Activated naive CD4-positive, alpha-beta T cell treated with anti-CD3 and anti-CD28 coated beads for 36 hours (primary cell): Measurements from ENCODE around the gene LIPE. TPM values are rescaled to one million over a fixed set of nuclear protein-coding genes. Genes with fewer than 3 reads are reported as not detected.

ENCODE experiments used
- CTCF ChIA-PET: fragments of 350-600 bp; sonication (Branson Sonifier 250); formaldehyde crosslinking; loops from one replicate; lab custom pipeline; 2021; ENCODE audit warnings: antibody characterized with exemption; lab: Charles Lee
- DNase-seq: peaks from one replicate; pipeline ENCODE4 v3.0.0-alpha.2; 2020
- H3K27ac Mint-ChIP-seq: one replicate; pipeline ENCODE4 v1.8.0; 2021; ENCODE audit warnings: mild to moderate bottlenecking, mixed read lengths
- H3K27me3 Mint-ChIP-seq: one replicate; pipeline ENCODE4 v1.8.0; 2021; ENCODE audit warnings: low read depth, mixed read lengths
- H3K36me3 Mint-ChIP-seq: one replicate; pipeline ENCODE4 v1.8.0; 2021; ENCODE audit warnings: low read depth, mixed read lengths
- H3K4me1 Mint-ChIP-seq: one replicate; pipeline ENCODE4 v1.8.0; 2021; ENCODE audit warnings: low read depth, mixed read lengths
- H3K4me3 Mint-ChIP-seq: one replicate; pipeline ENCODE4 v1.8.0; 2021; ENCODE audit warnings: mild to moderate bottlenecking, moderate library complexity, mixed read lengths
- H3K9me3 Mint-ChIP-seq: one replicate; pipeline ENCODE4 v1.8.0; 2021; ENCODE audit warnings: mixed read lengths
- intact Hi-C: fragments of 100-400 bp; cut with micrococcal nuclease; formaldehyde crosslinking; loops from one replicate; pipeline ENCODE4 v1.15.1; 2023
- total RNA-seq, 2 experiments: library from RNA; stranded (reverse); gene quantifications; one replicate each; pipeline ENCODE4 v1.2.3, GENCODE V29; 2021

Gene LIPE
- total RNA-seq, 2 experiments from 2014 or later = 30.2 to 32.5 TPM

GRCh38 chr19:42369433-42370067 lies 57.6 kb downstream of the LIPE start:
- Mint-ChIP-seq H3K27ac (no peak overlapping the region), H3K27me3 (no peaks in the 10 kb centered on the region), H3K36me3 (peaks cover 2% of the 10 kb centered on the region), H3K9me3 (no peaks in the 10 kb centered on the region), H3K4me1 (no peaks in the 10 kb centered on the region), H3K4me3 (no peak overlapping the region)
- CTCF ChIA-PET = interaction anchor here (0.7 kb wide), 1 partner anchor 31 kb away, joined by 3 read pairs; no protein-coding TSS in a partner anchor
- intact Hi-C loops = no loop called here
- no peak for DNase-seq

- no peak for DNase-seq
- Mint-ChIP-seq H3K4me1 (no peaks in the 10 kb centered on the region), H3K27ac (no peak overlapping the region), H3K4me3 (no peak overlapping the region), H3K9me3 (no peaks in the 10 kb centered on the region), H3K27me3 (no peaks in the 10 kb centered on the region), H3K36me3 (peaks cover under 1% of the 10 kb centered on the region)
- intact Hi-C loops = no loop called here
- CTCF ChIA-PET = no interaction called here
These were observed 58.4 kb downstream of the LIPE start for GRCh38 chr19:42368765-42369164.

- DNase-seq = no peak
- Mint-ChIP-seq H3K4me3 (no peak overlapping the region), H3K27me3 (no peaks in the 10 kb centered on the region), H3K4me1 (no peaks in the 10 kb centered on the region), H3K27ac (no peak overlapping the region), H3K9me3 (no peaks in the 10 kb centered on the region), H3K36me3 (peaks cover 4% of the 10 kb centered on the region)
- CTCF ChIA-PET = no interaction called here
- intact Hi-C loops = no loop called here
These were observed 58.8 kb downstream of the LIPE start for GRCh38 chr19:42368360-42368759.

- peaks cover 4% of the 10 kb centered on the region for H3K36me3 Mint-ChIP-seq
- intact Hi-C loops = no loop called here
- no peak overlapping the region for H3K4me3 Mint-ChIP-seq
- no peak overlapping the region for H3K27ac Mint-ChIP-seq
- H3K9me3 Mint-ChIP-seq = no peaks in the 10 kb centered on the region
- no peaks in the 10 kb centered on the region for H3K27me3 Mint-ChIP-seq
- no peak for DNase-seq
- no peaks in the 10 kb centered on the region for H3K4me1 Mint-ChIP-seq
- CTCF ChIA-PET = no interaction called here
These were observed 59.3 kb downstream of the LIPE start for GRCh38 chr19:42367929-42368328.

GRCh38 chr19:42366673-42367072 lies 60.5 kb downstream of the LIPE start:
- H3K27ac Mint-ChIP-seq = no peak overlapping the region
- H3K27me3 Mint-ChIP-seq = no peaks in the 10 kb centered on the region
- no peak overlapping the region for H3K4me3 Mint-ChIP-seq
- CTCF ChIA-PET = no interaction called here
- no peaks in the 10 kb centered on the region for H3K4me1 Mint-ChIP-seq
- intact Hi-C loops = no loop called here
- peaks cover 4% of the 10 kb centered on the region for H3K36me3 Mint-ChIP-seq
- no peaks in the 10 kb centered on the region for H3K9me3 Mint-ChIP-seq
- DNase-seq = no peak

GRCh38 chr19:42363614-42364346 lies 63.4 kb downstream of the LIPE start:
- H3K9me3 Mint-ChIP-seq = no peaks in the 10 kb centered on the region
- H3K27ac Mint-ChIP-seq = no peak overlapping the region
- H3K36me3 Mint-ChIP-seq = peaks cover 4% of the 10 kb centered on the region
- no peaks in the 10 kb centered on the region for H3K4me1 Mint-ChIP-seq
- no peaks in the 10 kb centered on the region for H3K27me3 Mint-ChIP-seq
- DNase-seq = no peak
- no peak overlapping the region for H3K4me3 Mint-ChIP-seq
- intact Hi-C loops = no loop called here
- CTCF ChIA-PET = no interaction called here

- no peak overlapping the region for H3K4me3 Mint-ChIP-seq
- CTCF ChIA-PET = interaction anchor here (0.6 kb wide), 1 partner anchor 53 kb away, joined by 4 read pairs; no protein-coding TSS in a partner anchor
- H3K27ac Mint-ChIP-seq = no peak overlapping the region
- no peaks in the 10 kb centered on the region for H3K4me1 Mint-ChIP-seq
- peaks cover 4% of the 10 kb centered on the region for H3K36me3 Mint-ChIP-seq
- no peaks in the 10 kb centered on the region for H3K9me3 Mint-ChIP-seq
- intact Hi-C loops = no loop called here
- no peak for DNase-seq
- H3K27me3 Mint-ChIP-seq = no peaks in the 10 kb centered on the region
These were observed 64.2 kb downstream of the LIPE start for GRCh38 chr19:42362891-42363440.

GRCh38 chr19:42362342-42362741 lies 64.8 kb downstream of the LIPE start:
- no peaks in the 10 kb centered on the region for H3K27me3 Mint-ChIP-seq
- H3K4me3 Mint-ChIP-seq = no peak overlapping the region

GRCh38 chr19:42361545-42361910 lies 65.7 kb downstream of the LIPE start:
- no peak overlapping the region for H3K27ac Mint-ChIP-seq
- CTCF ChIA-PET = no interaction called here
- intact Hi-C loops = no loop called here

More at GRCh38 chr19:42362342-42362741, 64.8 kb downstream of the LIPE start:
- intact Hi-C loops = no loop called here
- peaks cover 4% of the 10 kb centered on the region for H3K36me3 Mint-ChIP-seq
- CTCF ChIA-PET = no interaction called here
- DNase-seq = no peak
- no peaks in the 10 kb centered on the region for H3K4me1 Mint-ChIP-seq
- H3K9me3 Mint-ChIP-seq = no peaks in the 10 kb centered on the region
- H3K27ac Mint-ChIP-seq = no peak overlapping the region

GRCh38 chr19:42360787-42361544 lies 66.2 kb downstream of the LIPE start:
- CTCF ChIA-PET = no interaction called here
- H3K4me1 Mint-ChIP-seq = no peaks in the 10 kb centered on the region
- no peaks in the 10 kb centered on the region for H3K9me3 Mint-ChIP-seq
- H3K36me3 Mint-ChIP-seq = peaks cover 4% of the 10 kb centered on the region
- no peak overlapping the region for H3K4me3 Mint-ChIP-seq
- DNase-seq = no peak
- intact Hi-C loops = no loop called here
- no peaks in the 10 kb centered on the region for H3K27me3 Mint-ChIP-seq
- H3K27ac Mint-ChIP-seq = no peak overlapping the region

More at GRCh38 chr19:42361545-42361910, 65.7 kb downstream of the LIPE start:
- Mint-ChIP-seq H3K4me1 (no peaks in the 10 kb centered on the region), H3K4me3 (no peak overlapping the region), H3K27me3 (no peaks in the 10 kb centered on the region), H3K36me3 (peaks cover 4% of the 10 kb centered on the region), H3K9me3 (no peaks in the 10 kb centered on the region)
- DNase-seq = no peak

- Mint-ChIP-seq H3K9me3 (no peaks in the 10 kb centered on the region), H3K4me3 (no peak overlapping the region), H3K27ac (no peak overlapping the region), H3K4me1 (no peaks in the 10 kb centered on the region), H3K27me3 (no peaks in the 10 kb centered on the region), H3K36me3 (no peaks in the 10 kb centered on the region)
- CTCF ChIA-PET = interaction anchor here (0.6 kb wide), 1 partner anchor 44 kb away, joined by 3 read pairs; no protein-coding TSS in a partner anchor
- intact Hi-C loops = no loop called here
- DNase-seq = no peak
These were observed 69.9 kb downstream of the LIPE start for GRCh38 chr19:42357290-42357689.

GRCh38 chr19:42356686-42357085 lies 70.5 kb downstream of the LIPE start:
- DNase-seq = no peak
- Mint-ChIP-seq H3K36me3 (no peaks in the 10 kb centered on the region), H3K4me1 (no peaks in the 10 kb centered on the region), H3K27me3 (no peaks in the 10 kb centered on the region), H3K4me3 (no peak overlapping the region), H3K27ac (no peak overlapping the region), H3K9me3 (no peaks in the 10 kb centered on the region)
- CTCF ChIA-PET = interaction anchor here (0.6 kb wide), 2 partner anchors 15 to 45 kb away, joined by 3 read pairs; no protein-coding TSS in a partner anchor
- intact Hi-C loops = no loop called here
